Colonic mucosa (tissue), 4 donors: ENCODE results near the gene LMF2. TPM values are rescaled to one million over a fixed set of nuclear protein-coding genes. Genes with fewer than 3 reads are reported as not detected.

Source experiments
- DNase-seq: peaks from one replicate; pipeline ENCODE4 v3.0.0-alpha.2; 2020
- H3K27ac ChIP-seq: fragments of 200-600 bp; one replicate; pipeline ENCODE4 v1.8.0; 2021
- H3K27me3 ChIP-seq: fragments of 200-600 bp; one replicate; pipeline ENCODE4 v1.8.0; 2021
- H3K36me3 ChIP-seq: fragments of 200-600 bp; one replicate; pipeline ENCODE4 v1.8.0; 2021
- H3K4me1 ChIP-seq: fragments of 200-600 bp; one replicate; pipeline ENCODE4 v1.8.0; 2021; ENCODE audit warnings: mild to moderate bottlenecking
- H3K4me3 ChIP-seq: fragments of 200-600 bp; one replicate; pipeline ENCODE4 v1.8.0; 2021
- H3K9ac ChIP-seq, 2 donors: one replicate each; pipeline ENCODE4 v1.7.0; 2013; ENCODE audit warnings: control low read depth in 2 of 2, low read depth in 2 of 2, low read length in 2 of 2
- H3K9me3 ChIP-seq: fragments of 200-600 bp; one replicate; pipeline ENCODE4 v1.8.0; 2021
- intact Hi-C: fragments of 100-400 bp; cut with DNase I; formaldehyde crosslinking; loops from one replicate; pipeline ENCODE4 v1.14.1; 2022
- total RNA-seq, 2 donors: library from RNA; stranded (reverse); fragmentation: NEBNext Ultra II Directional in 1 of 2; extraction: Animal tissue kit (Norgen Biotek cat#: 25700) in 1 of 2; gene quantifications; one replicate each; pipeline ENCODE4 v1.2.1, GENCODE V29; 2021
- TF ChIP-seq, protein P1 (sequence below): fragments of 200-600 bp; IDR thresholded peaks from one replicate; pipeline ENCODE4 v1.8.0; 2022; ENCODE audit warnings: antibody characterized with exemption, mild to moderate bottlenecking
- donor health status: healthy.
- donor health status: DM: no; HTN: no; CAD: no.
- donor health status: DM: no; HTN: no; CAD: no.

LMF2 gene
- total RNA-seq, 2 donors from 2014 or later: 51.1 to 60.0 TPM

DNA sequence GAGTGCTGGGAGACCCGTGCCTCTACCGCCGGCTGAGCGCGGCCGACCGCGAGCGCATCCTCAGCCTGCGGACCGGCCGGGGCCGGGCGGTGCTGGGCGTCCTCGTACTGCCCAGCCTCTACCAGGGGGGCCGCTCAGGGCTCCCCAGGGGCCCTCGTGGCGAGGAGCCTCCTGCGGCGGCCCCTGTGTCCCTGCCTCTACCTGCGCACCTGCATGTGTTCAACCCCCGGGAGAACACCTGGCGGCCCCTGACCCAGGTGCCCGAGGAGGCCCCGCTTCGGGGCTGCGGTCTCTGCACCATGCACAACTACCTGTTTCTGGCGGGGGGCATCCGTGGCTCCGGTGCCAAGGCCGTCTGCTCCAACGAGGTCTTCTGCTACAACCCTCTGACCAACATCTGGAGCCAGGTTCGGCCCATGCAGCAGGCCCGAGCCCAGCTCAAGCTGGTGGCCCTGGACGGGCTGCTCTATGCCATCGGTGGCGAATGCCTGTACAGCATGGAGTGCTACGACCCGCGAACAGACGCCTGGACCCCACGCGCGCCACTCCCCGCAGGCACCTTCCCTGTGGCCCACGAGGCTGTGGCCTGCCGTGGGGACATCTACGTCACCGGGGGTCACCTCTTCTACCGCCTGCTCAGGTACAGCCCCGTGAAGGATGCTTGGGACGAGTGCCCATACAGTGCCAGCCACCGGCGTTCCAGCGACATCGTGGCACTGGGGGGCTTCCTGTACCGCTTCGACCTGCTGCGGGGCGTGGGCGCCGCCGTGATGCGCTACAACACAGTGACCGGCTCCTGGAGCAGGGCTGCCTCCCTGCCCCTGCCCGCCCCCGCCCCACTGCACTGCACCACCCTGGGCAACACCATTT, 41.7 kb upstream of the LMF2 start:
- intact Hi-C loops: no loop called here
- Histone ChIP-seq H3K4me3 (peak overlapping the region; percentile 18), H3K27me3 (peaks cover 32% of the 10 kb centered on the region), H3K4me1 (no peaks in the 10 kb centered on the region), H3K9me3 (no peaks in the 10 kb centered on the region), H3K27ac (no peak overlapping the region), H3K9ac (peak overlapping the region in 1 of 2 donors; percentile 60), H3K36me3 (no peaks in the 10 kb centered on the region)
- TF ChIP-seq, protein P1, sequence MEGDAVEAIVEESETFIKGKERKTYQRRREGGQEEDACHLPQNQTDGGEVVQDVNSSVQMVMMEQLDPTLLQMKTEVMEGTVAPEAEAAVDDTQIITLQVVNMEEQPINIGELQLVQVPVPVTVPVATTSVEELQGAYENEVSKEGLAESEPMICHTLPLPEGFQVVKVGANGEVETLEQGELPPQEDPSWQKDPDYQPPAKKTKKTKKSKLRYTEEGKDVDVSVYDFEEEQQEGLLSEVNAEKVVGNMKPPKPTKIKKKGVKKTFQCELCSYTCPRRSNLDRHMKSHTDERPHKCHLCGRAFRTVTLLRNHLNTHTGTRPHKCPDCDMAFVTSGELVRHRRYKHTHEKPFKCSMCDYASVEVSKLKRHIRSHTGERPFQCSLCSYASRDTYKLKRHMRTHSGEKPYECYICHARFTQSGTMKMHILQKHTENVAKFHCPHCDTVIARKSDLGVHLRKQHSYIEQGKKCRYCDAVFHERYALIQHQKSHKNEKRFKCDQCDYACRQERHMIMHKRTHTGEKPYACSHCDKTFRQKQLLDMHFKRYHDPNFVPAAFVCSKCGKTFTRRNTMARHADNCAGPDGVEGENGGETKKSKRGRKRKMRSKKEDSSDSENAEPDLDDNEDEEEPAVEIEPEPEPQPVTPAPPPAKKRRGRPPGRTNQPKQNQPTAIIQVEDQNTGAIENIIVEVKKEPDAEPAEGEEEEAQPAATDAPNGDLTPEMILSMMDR: no peak
- DNase-seq: no peak

- Histone ChIP-seq H3K4me3 (peak overlapping the region; percentile 18), H3K36me3 (no peaks in the 10 kb centered on the region), H3K9me3 (no peaks in the 10 kb centered on the region), H3K9ac (peak overlapping the region in 1 of 2 donors; percentile 60), H3K4me1 (no peaks in the 10 kb centered on the region), H3K27ac (no peak overlapping the region), H3K27me3 (peaks cover 32% of the 10 kb centered on the region)
- no peak for DNase-seq
- TF ChIP-seq, protein P1: no peak
- intact Hi-C loops: no loop called here
These were observed 40.8 kb upstream of the LMF2 start for GRCh38 chr22:50548040-50548920.

DNA sequence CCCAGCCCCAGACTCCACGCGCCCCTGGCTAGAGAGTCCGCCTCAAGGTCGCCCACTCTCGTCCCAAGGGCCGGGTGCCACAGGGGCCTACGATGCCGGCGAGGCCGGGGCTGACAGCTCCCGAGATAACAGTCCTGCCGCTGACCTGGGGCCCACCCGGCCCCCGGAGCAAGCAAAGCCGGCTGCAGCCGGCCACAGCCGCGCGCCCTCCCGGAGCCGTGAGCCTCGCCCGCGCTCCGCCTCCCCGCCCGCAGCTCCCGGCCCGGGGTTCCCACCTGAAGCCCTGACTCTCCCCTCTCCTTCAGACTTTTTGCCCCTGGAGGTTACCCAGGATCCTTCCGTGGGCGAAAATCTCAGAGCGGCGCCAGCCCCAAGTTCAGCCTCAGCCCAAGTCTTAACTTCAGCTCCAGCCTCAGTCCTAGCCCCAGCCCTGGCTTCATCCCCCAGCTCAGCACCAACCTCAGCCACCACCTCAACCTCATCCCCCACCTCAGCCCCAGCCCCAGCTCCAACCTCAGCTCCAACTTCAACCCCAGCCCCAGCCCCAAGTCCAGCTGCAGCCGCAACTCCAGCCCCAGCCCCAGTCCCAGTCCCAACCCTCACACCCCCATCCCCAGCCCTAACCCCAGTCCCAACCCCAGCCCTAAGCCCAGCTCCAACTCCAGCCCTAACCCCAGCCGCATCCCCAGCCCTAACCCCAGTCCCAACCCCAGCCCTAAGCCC, 39.9 kb upstream of the LMF2 start:
- intact Hi-C loops: no loop called here
- Histone ChIP-seq H3K4me1 (no peaks in the 10 kb centered on the region), H3K36me3 (no peaks in the 10 kb centered on the region), H3K9me3 (no peaks in the 10 kb centered on the region), H3K4me3 (no peak overlapping the region), H3K27me3 (peaks cover 32% of the 10 kb centered on the region), H3K9ac (no peak overlapping the region), H3K27ac (no peak overlapping the region)
- DNase-seq: no peak
- TF ChIP-seq, protein P1: no peak

DNA sequence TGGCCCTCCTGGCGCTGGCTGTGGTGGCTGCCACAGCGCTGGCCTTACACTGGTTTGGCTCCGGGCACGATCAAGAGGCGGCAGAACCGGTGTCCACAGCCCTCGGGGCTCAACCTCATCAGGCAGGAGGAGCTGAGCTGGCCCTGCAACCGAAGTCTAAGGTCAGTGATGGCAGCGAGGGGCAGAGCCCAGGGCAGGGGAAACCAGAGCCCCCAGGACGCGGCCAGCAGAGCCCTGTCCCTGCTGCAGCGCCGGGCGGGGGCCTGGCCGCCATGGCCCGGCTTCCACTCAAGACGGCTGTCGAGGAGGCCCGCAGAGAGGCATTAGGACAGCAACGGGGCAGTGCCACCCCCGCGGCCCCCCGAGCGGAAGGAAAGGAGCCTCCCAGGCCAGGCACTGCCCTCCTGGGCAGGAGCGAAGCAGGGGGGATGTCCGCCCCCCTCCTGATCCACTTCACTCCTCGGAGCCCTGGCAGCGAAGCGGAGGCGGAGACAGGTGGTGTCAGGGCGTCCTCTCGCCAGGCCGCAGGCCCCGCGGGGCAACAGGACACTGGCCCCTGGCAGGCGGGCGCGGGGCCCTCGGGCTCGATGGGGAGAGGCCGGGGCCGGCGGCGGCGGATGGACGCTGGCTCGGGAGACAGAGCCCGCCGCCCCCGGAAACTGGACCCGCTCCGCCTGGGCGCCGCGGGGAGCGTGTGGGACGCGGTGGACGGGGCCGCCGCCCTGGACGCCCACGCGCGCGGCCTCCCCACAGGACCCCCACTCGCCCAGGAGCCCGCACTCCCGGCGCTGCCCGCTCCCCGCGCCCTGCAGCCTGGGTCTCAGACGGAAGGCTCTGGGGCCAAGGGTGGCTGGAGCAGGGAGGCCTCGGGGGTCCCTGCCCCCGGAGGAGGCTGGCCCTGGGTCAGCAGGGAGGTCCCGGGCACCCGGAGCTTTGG, 39.1 kb upstream of the LMF2 start:
- H3K4me1 ChIP-seq: no peaks in the 10 kb centered on the region
- intact Hi-C loops: no loop called here
- H3K27ac ChIP-seq: no peak overlapping the region
- TF ChIP-seq, protein P1: no peak
- H3K9ac ChIP-seq: no peak overlapping the region
- no peaks in the 10 kb centered on the region for H3K9me3 ChIP-seq
- H3K27me3 ChIP-seq: peaks cover 32% of the 10 kb centered on the region
- no peak overlapping the region for H3K4me3 ChIP-seq
- DNase-seq: no peak
- H3K36me3 ChIP-seq: no peaks in the 10 kb centered on the region
